Osteocyte (in vitro differentiated cells): ENCODE data around the gene SEMA4F. TPM values are rescaled to one million over a fixed set of nuclear protein-coding genes. Genes with fewer than 3 reads are reported as not detected.

Source experiments
- DNase-seq: peaks from one replicate; pipeline ENCODE4 v3.0.0; 2021; ENCODE audit warnings: mixed read lengths; ENCODE audit not compliant: unreplicated experiment; ENCODE audit errors: extremely low spot score
- H3K27ac Mint-ChIP-seq: one replicate; pipeline ENCODE4 v1.8.0; 2021; ENCODE audit warnings: mild to moderate bottlenecking, mixed read lengths; ENCODE audit not compliant: unreplicated experiment
- H3K27me3 Mint-ChIP-seq: one replicate; pipeline ENCODE4 v1.8.0; 2021; ENCODE audit warnings: mixed read lengths; ENCODE audit not compliant: unreplicated experiment
- H3K36me3 Mint-ChIP-seq: one replicate; pipeline ENCODE4 v1.8.0; 2021; ENCODE audit warnings: mixed read lengths; ENCODE audit not compliant: unreplicated experiment
- H3K4me1 Mint-ChIP-seq: one replicate; pipeline ENCODE4 v1.8.0; 2021; ENCODE audit warnings: mixed read lengths; ENCODE audit not compliant: unreplicated experiment
- H3K4me3 Mint-ChIP-seq: one replicate; pipeline ENCODE4 v1.8.0; 2021; ENCODE audit warnings: mild to moderate bottlenecking, moderate library complexity, mixed read lengths; ENCODE audit not compliant: unreplicated experiment
- H3K9me3 Mint-ChIP-seq: one replicate; pipeline ENCODE4 v1.8.0; 2021; ENCODE audit warnings: mixed read lengths; ENCODE audit not compliant: unreplicated experiment
- CTCF ChIP-seq: fragments of 200-600 bp; sonication (generic); IDR thresholded peaks from 2 replicates; pipeline ENCODE4 v1.5.0; 2021; ENCODE audit warnings: antibody characterized with exemption, mild to moderate bottlenecking, moderate library complexity
- total RNA-seq: library from RNA; stranded (reverse); gene quantifications from 2 replicates; pipeline ENCODE4 v1.2.1, GENCODE V29; 2021

SEMA4F gene
- total RNA-seq, 1 donor from 2014 or later: 14.2 TPM

GRCh38 chr2:74675090-74675489 is 21.0 kb downstream of the SEMA4F start:
- no peak overlapping the region for H3K27ac Mint-ChIP-seq
- no peak for TF ChIP-seq CTCF
- DNase-seq: no peak
- no peaks in the 10 kb centered on the region for H3K4me1 Mint-ChIP-seq
- no peaks in the 10 kb centered on the region for H3K9me3 Mint-ChIP-seq
- peaks cover 24% of the 10 kb centered on the region for H3K36me3 Mint-ChIP-seq
- H3K4me3 Mint-ChIP-seq: no peak overlapping the region
- H3K27me3 Mint-ChIP-seq: no peaks in the 10 kb centered on the region

- Mint-ChIP-seq H3K9me3 (no peaks in the 10 kb centered on the region), H3K36me3 (peaks cover 24% of the 10 kb centered on the region), H3K27ac (no peak overlapping the region), H3K4me3 (no peak overlapping the region), H3K4me1 (no peaks in the 10 kb centered on the region), H3K27me3 (no peaks in the 10 kb centered on the region)
- DNase-seq: no peak
- TF ChIP-seq CTCF: no peak
Observed at GRCh38 chr2:74676331-74676730, 22.3 kb downstream of the SEMA4F start.

GRCh38 chr2:74679615-74680014 is 25.6 kb downstream of the SEMA4F start:
- Mint-ChIP-seq H3K4me1 (no peaks in the 10 kb centered on the region), H3K27ac (no peak overlapping the region), H3K36me3 (peaks cover 24% of the 10 kb centered on the region), H3K9me3 (no peaks in the 10 kb centered on the region), H3K27me3 (no peaks in the 10 kb centered on the region), H3K4me3 (no peak overlapping the region)
- no peak for DNase-seq
- TF ChIP-seq CTCF: no peak

- Mint-ChIP-seq H3K27ac (no peak overlapping the region), H3K4me3 (no peak overlapping the region), H3K36me3 (peaks cover 13% of the 10 kb centered on the region), H3K4me1 (no peaks in the 10 kb centered on the region), H3K27me3 (peaks cover 7% of the 10 kb centered on the region), H3K9me3 (no peaks in the 10 kb centered on the region)
- DNase-seq: no peak
- TF ChIP-seq CTCF: no peak
Observed at GRCh38 chr2:74682501-74682900, 28.5 kb downstream of the SEMA4F start.

- no peak for TF ChIP-seq CTCF
- Mint-ChIP-seq H3K4me3 (no peak overlapping the region), H3K9me3 (no peaks in the 10 kb centered on the region), H3K36me3 (no peaks in the 10 kb centered on the region), H3K27me3 (peaks cover 22% of the 10 kb centered on the region), H3K27ac (no peak overlapping the region), H3K4me1 (no peaks in the 10 kb centered on the region)
- no peak for DNase-seq
Observed at GRCh38 chr2:74685408-74685807, 31.4 kb downstream of the SEMA4F start.
